ENCODE measurements around the gene FFAR3. TPM values are rescaled to one million over a fixed set of nuclear protein-coding genes. Genes with fewer than 3 reads are reported as not detected.

Gene FFAR3
- total RNA-seq, 6 experiments from 2014 or later: not detected

GRCh38 chr19:35360880-35361420 lies 2.7 kb downstream of the FFAR3 start:
- Mint-ChIP-seq H3K4me1 (ENCODE audit: low read depth) (no peaks in the 10 kb centered on the region; the same call in 1 of the 2 replicates), H3K9me3 (no peaks in the 10 kb centered on the region), H3K4me3 (no peak overlapping the region), H3K27me3 (ENCODE audit: insufficient read depth) (peaks cover 40% of the 10 kb centered on the region), H3K36me3 (ENCODE audit: low read depth) (no peaks in the 10 kb centered on the region), H3K27ac (no peak overlapping the region)
- DNase-seq: no peak
- no peak for TF ChIP-seq CTCF (IDR thresholded peaks at IDR 0.05)

GRCh38 chr19:35362261-35363000 lies 4.2 kb downstream of the FFAR3 start:
- H3K4me3 Mint-ChIP-seq: no peak overlapping the region
- no peaks in the 10 kb centered on the region for H3K9me3 Mint-ChIP-seq
- no peaks in the 10 kb centered on the region for H3K36me3 Mint-ChIP-seq (ENCODE audit: low read depth)
- TF ChIP-seq CTCF (IDR thresholded peaks at IDR 0.05): no peak
- no peak overlapping the region for H3K27ac Mint-ChIP-seq
- peaks cover 36% of the 10 kb centered on the region for H3K27me3 Mint-ChIP-seq (ENCODE audit: insufficient read depth)
- no peaks in the 10 kb centered on the region; the same call in 1 of the 2 replicates for H3K4me1 Mint-ChIP-seq (ENCODE audit: low read depth)
- no peak for DNase-seq

- peaks cover 3% of the 10 kb centered on the region; the same call in 1 of the 2 replicates for H3K4me1 Mint-ChIP-seq (ENCODE audit: low read depth)
- no peak for DNase-seq
- no peak for TF ChIP-seq CTCF (IDR thresholded peaks at IDR 0.05)
- H3K4me3 Mint-ChIP-seq: no peak overlapping the region
- no peaks in the 10 kb centered on the region for H3K36me3 Mint-ChIP-seq (ENCODE audit: low read depth)
- no peaks in the 10 kb centered on the region for H3K9me3 Mint-ChIP-seq
- no peak overlapping the region for H3K27ac Mint-ChIP-seq
- peaks cover 37% of the 10 kb centered on the region for H3K27me3 Mint-ChIP-seq (ENCODE audit: insufficient read depth)
Measured at GRCh38 chr19:35363001-35363590, 4.8 kb downstream of the FFAR3 start.

- TF ChIP-seq CTCF (IDR thresholded peaks at IDR 0.05): no peak
- Mint-ChIP-seq H3K27me3 (ENCODE audit: insufficient read depth) (peaks cover 36% of the 10 kb centered on the region), H3K4me1 (ENCODE audit: low read depth) (0 out of 2 replicates have a peak, but pooled peaks cover 5% of the 10 kb centered on the region), H3K27ac (no peak overlapping the region), H3K4me3 (no peak overlapping the region), H3K36me3 (ENCODE audit: low read depth) (no peaks in the 10 kb centered on the region), H3K9me3 (no peaks in the 10 kb centered on the region)
- no peak for DNase-seq
Measured at GRCh38 chr19:35363711-35364425, 5.6 kb downstream of the FFAR3 start.

GRCh38 chr19:35365303-35365702 lies 7.0 kb downstream of the FFAR3 start:
- DNase-seq: no peak
- no peak for TF ChIP-seq CTCF (IDR thresholded peaks at IDR 0.05)
- H3K27me3 Mint-ChIP-seq (ENCODE audit: insufficient read depth): peaks cover 35% of the 10 kb centered on the region
- H3K9me3 Mint-ChIP-seq: no peaks in the 10 kb centered on the region
- H3K4me3 Mint-ChIP-seq: no peak overlapping the region
- no peak overlapping the region for H3K27ac Mint-ChIP-seq
- H3K36me3 Mint-ChIP-seq (ENCODE audit: low read depth): no peaks in the 10 kb centered on the region
- 0 out of 2 replicates have a peak, but pooled peaks cover 5% of the 10 kb centered on the region for H3K4me1 Mint-ChIP-seq (ENCODE audit: low read depth)
